ENCODE measurements around the gene PSMA5.

PSMA5 gene

DNA sequence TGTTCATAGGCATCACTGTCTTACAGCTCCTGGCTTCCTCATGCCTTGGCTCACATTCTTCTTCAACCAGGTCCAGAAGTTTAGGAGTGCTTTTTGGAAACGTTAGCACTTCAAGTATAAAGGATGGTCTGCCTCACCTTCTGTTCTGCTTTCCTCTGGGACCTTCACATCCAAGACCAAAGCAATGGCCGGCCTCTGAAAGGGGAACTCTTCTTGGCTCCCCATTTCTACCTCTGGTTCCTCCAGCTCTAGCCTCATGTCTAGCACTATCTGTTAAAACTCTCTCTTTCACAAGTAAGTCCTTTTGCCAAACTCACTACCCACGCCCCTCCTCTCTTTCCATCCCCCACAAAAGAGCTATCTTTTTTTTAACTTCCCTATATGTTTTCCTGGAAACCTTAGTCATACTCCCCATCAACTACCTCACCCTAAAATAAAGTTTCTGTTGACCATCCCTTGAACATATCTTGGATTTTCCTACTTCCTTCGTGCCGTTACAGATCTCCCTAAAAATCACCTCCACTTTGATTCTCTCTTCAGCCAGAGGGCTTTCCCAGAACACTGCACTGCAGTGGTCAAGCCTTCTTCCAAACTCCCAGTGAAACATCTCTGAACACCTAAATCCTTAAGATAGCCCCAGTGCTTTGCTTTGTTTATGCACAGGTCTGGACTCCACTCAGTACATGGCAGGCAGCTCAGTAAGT is 36.5 kb downstream of the PSMA5 start:
- Histone ChIP-seq H3K4me3 (ENCODE audit: low read length, poor library complexity, severe bottlenecking) (no peak overlapping the region), H3K4me1 (ENCODE audit: insufficient read depth, low read length, poor library complexity, severe bottlenecking) (peaks cover 29% of the 10 kb centered on the region), H3K36me3 (ENCODE audit: insufficient read depth, low read length) (no peaks in the 10 kb centered on the region), H3K4me2 (ENCODE audit: low read depth, low read length, poor library complexity, severe bottlenecking) (no peak overlapping the region), H3K27me3 (ENCODE audit: insufficient read depth, low read length, poor library complexity, severe bottlenecking) (no peaks in the 10 kb centered on the region), H3K79me2 (ENCODE audit: insufficient read depth, low read length) (peaks cover 61% of the 10 kb centered on the region), H3K9me3 (ENCODE audit: insufficient read depth, low read depth, low read length) (no peaks in the 10 kb centered on the region), H3K9me2 (replicated peaks; ENCODE audit: low read depth, low read length) (no peaks in the 10 kb centered on the region), H2AFZ (ENCODE audit: low read length) (no peak overlapping the region), H3F3A (ENCODE audit: low read depth) (no peaks in the 10 kb centered on the region; the same call in 1 of the 2 replicates), H3K9ac (ENCODE audit: low read depth, low read length, poor library complexity, severe bottlenecking) (no peak overlapping the region), H4K20me1 (ENCODE audit: insufficient read depth, low read length, poor library complexity, severe bottlenecking) (peaks cover 6% of the 10 kb centered on the region)
- TF ChIP-seq, protein P1, sequence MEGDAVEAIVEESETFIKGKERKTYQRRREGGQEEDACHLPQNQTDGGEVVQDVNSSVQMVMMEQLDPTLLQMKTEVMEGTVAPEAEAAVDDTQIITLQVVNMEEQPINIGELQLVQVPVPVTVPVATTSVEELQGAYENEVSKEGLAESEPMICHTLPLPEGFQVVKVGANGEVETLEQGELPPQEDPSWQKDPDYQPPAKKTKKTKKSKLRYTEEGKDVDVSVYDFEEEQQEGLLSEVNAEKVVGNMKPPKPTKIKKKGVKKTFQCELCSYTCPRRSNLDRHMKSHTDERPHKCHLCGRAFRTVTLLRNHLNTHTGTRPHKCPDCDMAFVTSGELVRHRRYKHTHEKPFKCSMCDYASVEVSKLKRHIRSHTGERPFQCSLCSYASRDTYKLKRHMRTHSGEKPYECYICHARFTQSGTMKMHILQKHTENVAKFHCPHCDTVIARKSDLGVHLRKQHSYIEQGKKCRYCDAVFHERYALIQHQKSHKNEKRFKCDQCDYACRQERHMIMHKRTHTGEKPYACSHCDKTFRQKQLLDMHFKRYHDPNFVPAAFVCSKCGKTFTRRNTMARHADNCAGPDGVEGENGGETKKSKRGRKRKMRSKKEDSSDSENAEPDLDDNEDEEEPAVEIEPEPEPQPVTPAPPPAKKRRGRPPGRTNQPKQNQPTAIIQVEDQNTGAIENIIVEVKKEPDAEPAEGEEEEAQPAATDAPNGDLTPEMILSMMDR (conservative IDR thresholded peaks at IDR 0.05; ENCODE audit: low read length): no peak
- no peak for TF ChIP-seq EZH2phosphoT487 (IDR thresholded peaks at IDR 0.05; ENCODE audit: borderline replicate concordance)

- Histone ChIP-seq H3K36me3 (ENCODE audit: insufficient read depth, low read length) (no peaks in the 10 kb centered on the region), H3K4me2 (ENCODE audit: low read depth, low read length, poor library complexity, severe bottlenecking) (no peak overlapping the region), H2AFZ (ENCODE audit: low read length) (no peak overlapping the region), H3K4me3 (ENCODE audit: low read length, poor library complexity, severe bottlenecking) (no peak overlapping the region), H3K9me3 (ENCODE audit: insufficient read depth, low read depth, low read length) (no peaks in the 10 kb centered on the region), H4K20me1 (ENCODE audit: insufficient read depth, low read length, poor library complexity, severe bottlenecking) (peaks cover 2% of the 10 kb centered on the region), H3K9ac (ENCODE audit: low read depth, low read length, poor library complexity, severe bottlenecking) (no peak overlapping the region), H3K4me1 (ENCODE audit: insufficient read depth, low read length, poor library complexity, severe bottlenecking) (peaks cover 23% of the 10 kb centered on the region), H3K27me3 (ENCODE audit: insufficient read depth, low read length, poor library complexity, severe bottlenecking) (no peaks in the 10 kb centered on the region), H3K9me2 (replicated peaks; ENCODE audit: low read depth, low read length) (no peaks in the 10 kb centered on the region), H3K79me2 (ENCODE audit: insufficient read depth, low read length) (peaks cover 62% of the 10 kb centered on the region), H3F3A (ENCODE audit: low read depth) (no peaks in the 10 kb centered on the region; the same call in 1 of the 2 replicates)
- TF ChIP-seq, protein P1 (conservative IDR thresholded peaks at IDR 0.05; ENCODE audit: low read length): no peak
Observed at GRCh38 chr1:109388884-109389637, 37.2 kb downstream of the PSMA5 start.

DNA sequence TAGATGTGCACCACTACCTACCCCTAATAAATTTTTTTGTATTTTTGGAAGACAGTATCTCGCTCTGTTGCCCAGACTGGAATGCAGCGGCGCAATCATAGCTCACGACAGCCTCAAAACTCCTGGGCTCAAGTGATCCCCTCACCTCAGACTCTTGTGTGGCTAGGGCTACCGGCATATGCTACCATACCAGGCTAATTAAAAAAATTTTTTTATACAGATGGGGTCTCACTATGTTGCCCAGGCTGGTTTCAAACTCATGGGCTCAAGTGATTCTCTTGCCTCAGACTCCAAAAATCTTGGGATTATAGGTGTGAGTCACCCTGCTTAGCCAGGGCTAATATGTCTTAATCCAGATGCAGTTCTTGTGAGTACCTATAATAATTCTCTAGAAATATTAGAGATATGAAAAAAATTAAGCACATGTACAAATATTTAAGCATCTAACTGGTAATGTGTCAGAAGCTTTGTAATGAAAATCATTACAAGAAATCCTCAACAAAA is 38.0 kb downstream of the PSMA5 start:
- H3K36me3 ChIP-seq (ENCODE audit: insufficient read depth, low read length): no peaks in the 10 kb centered on the region
- TF ChIP-seq, protein P1 (conservative IDR thresholded peaks at IDR 0.05; ENCODE audit: low read length): no peak
- TF ChIP-seq EZH2phosphoT487 (IDR thresholded peaks at IDR 0.05; ENCODE audit: borderline replicate concordance): no peak
- H3K4me1 ChIP-seq (ENCODE audit: insufficient read depth, low read length, poor library complexity, severe bottlenecking): peaks cover 23% of the 10 kb centered on the region
- H3K9me3 ChIP-seq (ENCODE audit: insufficient read depth, low read depth, low read length): no peaks in the 10 kb centered on the region
- H3K4me3 ChIP-seq (ENCODE audit: low read length, poor library complexity, severe bottlenecking): no peak overlapping the region
- H3K27me3 ChIP-seq (ENCODE audit: insufficient read depth, low read length, poor library complexity, severe bottlenecking): no peaks in the 10 kb centered on the region
- peaks cover 3% of the 10 kb centered on the region for H4K20me1 ChIP-seq (ENCODE audit: insufficient read depth, low read length, poor library complexity, severe bottlenecking)
- no peaks in the 10 kb centered on the region for H3F3A ChIP-seq (ENCODE audit: low read depth)
- peaks cover 68% of the 10 kb centered on the region for H3K79me2 ChIP-seq (ENCODE audit: insufficient read depth, low read length)
- no peak overlapping the region for H3K4me2 ChIP-seq (ENCODE audit: low read depth, low read length, poor library complexity, severe bottlenecking)
- H2AFZ ChIP-seq (ENCODE audit: low read length): no peak overlapping the region
- no peak overlapping the region for H3K9ac ChIP-seq (ENCODE audit: low read depth, low read length, poor library complexity, severe bottlenecking)
- H3K9me2 ChIP-seq (replicated peaks; ENCODE audit: low read depth, low read length): no peaks in the 10 kb centered on the region

All from Loucy (cell line).